ENCODE data around the gene MYO1B. TPM values are rescaled to one million over a fixed set of nuclear protein-coding genes. Genes with fewer than 3 reads are reported as not detected.

MYO1B gene
- total RNA-seq, 1 donor from 2014 or later: 150 TPM

DNA sequence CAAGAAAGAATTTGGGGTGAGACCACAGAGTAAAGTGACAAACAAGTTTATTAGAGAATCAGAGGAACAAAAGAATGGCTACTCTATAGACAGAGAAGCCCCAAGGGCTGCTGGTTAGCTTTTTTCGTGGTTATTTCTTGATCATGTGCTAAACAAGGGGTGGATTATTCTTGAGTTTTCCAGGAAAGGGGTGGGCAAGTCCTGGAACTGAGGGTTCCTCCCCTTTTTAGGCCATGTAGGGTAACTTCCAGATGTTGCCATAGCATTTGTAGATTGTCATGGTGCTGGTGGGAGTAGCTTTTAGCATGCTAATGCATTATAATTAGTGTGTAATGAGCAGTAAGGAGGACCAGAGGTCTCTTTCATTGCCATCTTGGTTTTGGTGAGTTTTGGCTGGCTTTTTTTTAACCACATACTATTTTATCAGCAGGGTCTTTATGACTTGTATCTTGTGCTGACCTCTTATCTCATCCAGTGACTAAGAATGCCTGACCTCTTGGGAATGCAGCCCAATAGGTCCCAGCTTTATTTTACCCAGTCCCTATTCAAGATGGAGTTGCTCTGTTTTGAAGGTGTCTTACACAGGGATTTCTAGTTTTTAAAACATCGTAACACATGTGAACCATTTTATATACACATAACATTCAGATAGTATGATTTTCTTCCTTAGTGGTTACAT, 77.8 kb downstream of the MYO1B start:
- no peak for DNase-seq

DNA sequence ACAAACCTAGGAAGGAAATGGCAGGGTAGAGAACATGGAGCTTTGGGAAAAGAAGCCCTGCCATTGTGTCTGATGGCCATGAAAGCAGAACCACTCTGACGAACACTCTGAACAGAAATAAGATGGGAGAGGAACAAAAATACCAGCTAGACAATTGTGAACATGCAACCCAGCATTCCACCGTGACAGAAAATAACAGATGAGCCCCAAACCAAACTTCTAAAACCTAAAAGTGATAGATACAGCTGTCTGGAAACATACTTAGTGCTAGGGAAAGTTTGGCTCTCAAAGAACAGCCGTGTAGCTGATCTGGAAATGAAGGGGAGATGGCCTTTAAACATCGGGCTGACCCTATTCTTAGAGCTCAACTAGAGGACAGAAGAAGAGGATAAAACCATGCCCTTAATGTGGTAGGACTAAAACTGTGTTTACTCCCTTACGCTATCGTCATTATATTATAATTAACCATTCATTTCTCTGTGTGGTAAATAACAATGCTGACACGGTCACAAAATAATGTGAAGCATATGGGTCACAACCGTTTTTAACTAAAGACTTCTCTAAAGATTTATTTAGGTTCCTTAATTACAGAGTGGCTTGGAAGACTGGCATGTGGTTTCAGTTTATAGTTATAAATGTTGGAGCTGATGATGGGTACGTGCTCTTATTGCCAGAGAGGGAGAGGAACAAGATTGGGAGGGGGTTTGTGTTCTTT, 80.6 kb downstream of the MYO1B start:
- peak; percentile 76 for DNase-seq

DNA sequence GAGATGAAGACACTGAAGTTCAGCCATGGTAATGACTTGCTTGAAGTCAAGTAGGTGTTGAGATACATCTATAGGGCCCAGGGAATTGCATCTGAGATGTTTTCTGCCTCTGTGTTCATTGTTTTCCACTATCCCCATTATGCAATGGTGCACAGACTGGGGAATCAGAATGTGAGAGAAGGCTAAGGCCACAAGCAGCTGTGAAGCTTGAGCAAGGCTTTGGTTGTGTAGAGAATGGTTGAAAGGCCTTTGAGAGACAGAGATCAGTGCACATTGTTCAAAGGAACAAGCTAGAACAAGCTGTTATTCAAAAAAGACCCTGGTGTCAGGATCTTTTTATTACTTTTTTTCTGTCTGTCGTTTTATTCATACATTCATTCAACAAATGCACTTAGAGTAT, 82.3 kb downstream of the MYO1B start:
- DNase-seq: no peak

DNA sequence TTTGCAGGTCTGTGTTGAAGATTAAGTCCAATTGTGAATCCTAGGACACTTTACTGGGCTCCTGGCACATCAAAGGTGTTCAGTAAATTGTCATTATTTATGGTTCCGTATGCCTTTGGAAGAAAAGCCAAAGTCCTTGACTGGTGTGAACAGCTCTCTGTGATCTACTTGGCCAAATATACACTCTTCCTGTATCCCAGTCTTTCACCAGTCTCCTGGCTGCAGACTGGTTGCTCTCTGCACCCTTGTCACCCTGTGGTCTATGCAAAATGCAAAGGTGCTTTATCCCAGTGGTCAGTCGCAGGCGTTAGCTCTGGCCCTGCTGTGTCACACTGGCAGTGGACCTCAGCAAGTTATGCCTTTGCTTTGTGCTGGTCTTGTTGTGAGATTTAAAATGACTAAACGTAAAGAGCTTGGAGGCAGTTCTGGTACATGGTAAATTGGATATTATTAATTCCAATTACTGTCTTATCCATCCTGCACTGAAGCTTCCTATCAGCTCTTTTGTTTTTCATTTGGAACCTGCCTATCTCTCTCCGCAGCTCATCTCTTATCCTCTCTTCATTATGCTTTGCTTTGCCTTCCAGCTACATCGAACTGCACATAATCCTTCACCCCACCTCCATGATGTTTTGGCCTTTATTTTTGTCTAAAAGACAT, 83.1 kb downstream of the MYO1B start:
- DNase-seq: no peak

DNA sequence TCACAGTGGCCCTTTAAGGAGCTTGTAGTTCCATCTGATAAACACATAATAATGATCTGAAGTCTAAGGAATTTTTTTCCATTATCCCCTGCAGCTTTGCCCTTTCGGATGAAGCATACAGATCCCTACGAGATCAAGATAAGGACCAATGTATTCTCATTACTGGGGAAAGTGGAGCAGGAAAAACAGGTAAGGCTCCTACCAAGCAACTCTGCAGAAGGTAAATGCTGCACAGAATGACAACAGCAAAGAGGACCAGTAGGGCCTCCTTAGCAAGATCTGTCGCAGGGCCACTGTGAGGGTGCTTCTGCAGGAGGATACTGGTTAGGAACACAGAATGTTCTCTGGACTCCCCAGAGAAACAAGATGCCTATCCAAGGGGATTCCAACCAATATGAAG, 84.6 kb downstream of the MYO1B start:
- no peak for DNase-seq

DNA sequence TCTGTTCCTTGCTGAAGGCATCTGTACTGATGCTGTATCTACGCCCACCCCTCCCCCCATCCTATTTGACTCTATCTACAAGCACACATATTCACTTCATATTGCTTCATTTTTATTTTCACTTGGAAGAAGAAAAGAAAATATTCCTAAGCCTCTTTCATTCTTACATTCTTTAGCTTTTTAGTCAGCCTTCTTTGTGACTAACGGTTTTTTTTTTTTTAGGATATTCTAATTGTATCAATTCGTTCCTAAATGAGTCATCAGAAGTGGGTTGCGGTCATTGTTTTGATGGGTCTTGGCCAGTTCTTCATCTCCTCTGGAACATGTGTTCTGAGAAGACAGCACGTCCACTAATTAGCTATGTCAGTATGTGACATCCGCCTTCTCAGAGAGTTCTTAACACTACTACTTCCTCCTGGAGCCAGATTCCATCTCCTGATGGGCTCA, 88.7 kb downstream of the MYO1B start:
- DNase-seq: no peak

DNA sequence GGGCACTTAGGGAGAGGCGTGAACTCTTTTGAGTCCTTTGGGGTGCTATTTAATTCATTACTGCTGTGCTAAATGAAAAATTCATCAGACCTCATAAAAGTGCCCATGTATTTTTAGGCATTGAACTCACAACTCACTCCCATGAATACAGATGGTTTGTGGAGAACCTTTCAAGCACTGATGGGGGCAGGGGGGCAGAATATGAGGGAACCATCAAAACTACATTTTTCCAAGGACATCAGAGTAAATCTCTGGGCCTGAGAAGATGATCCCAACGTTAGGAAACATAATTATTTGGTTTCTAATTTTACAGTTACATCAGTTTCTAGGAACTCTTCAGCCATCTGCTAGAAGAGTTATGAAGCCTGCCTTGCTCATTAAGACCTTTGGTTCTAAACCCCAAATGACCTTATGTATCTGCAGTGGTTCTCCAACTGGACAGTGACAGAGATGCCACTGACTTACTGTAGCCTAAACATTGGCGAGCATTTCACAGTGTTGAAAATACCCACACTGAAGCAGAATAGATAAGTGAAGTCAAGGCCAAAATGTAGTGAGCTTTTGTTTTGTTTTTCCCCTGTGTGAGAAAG, 90.8 kb downstream of the MYO1B start:
- no peak for DNase-seq

DNA sequence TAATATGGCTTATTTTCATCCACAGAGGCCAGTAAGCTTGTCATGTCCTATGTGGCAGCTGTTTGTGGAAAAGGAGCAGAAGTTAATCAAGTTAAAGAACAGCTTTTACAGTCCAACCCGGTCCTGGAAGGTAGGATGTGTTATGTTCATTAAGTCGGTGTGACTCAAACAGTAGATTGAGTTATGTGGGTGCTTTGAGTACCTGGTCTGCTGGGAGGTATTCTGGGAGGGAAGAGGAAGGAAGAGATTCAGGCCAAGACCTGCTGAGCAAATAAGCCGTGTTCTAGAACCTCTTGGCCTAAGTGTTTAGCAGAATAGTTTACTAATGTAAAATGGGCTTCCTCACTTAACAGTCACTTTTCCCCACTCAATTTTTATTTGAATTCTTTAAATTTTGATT, 96.2 kb downstream of the MYO1B start:
- no peak for DNase-seq

DNA sequence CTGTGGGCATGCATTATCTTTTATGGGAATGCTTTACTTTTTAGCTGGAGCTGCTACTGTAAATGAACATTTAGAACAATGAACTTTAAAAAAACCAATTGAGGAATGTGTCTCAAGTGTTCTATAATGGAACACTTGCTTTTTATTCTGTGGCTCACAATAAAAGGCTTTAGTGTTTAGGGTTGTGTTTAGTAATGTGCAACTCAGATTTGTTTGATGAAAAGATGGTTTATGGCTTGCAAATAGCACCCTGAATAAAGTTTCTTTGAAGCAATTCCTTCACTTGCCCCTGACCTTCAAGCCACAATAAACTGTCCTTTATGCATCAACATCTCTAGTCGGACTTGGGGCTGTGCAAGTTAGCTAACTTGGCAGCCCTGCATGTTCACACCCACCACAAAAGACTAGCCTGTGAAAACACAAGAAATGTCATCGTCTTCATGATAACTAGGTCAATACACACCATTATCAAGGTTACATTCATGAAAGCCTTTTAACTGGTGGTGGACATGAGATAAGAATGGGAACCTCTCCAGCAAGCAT, 98.7 kb downstream of the MYO1B start:
- DNase-seq: no peak

DNA sequence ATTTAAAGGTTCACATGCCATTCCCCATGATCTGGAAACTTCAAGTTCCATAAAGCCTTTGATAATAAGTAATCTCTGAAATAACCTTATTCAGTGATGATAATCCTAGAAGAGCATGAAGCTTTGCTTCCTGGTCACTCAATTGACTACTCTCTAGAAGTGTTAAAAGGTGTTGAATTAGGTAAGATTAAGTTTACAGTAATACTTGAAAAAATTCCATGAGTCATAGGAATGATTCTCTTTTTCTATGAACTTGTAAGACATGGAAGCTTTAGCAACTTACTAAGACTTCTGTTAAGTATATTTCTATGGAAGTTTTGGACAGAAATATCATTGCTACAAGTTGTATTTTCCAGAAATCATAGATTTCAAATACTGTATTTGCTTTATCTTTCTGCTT, 100.6 kb downstream of the MYO1B start:
- DNase-seq: no peak

DNA sequence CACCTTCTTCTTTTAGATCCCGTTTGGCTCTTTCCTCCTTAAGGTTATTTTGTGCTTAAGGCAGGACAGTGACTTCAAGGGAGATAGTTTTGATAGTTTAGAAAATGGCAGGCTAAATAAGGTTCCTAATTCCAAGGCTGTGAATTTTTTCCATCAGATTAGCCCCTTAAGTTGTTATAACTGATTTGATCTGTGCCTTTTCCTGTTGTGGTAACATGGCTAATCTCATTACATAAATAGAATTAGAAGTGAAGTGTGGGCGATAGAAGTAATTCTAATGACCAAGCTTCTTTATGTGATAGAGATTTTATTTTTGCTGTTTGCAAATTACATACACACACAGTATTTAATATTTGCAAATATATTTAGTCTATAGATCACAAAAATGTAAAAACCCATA, 102.0 kb downstream of the MYO1B start:
- DNase-seq: no peak

DNA sequence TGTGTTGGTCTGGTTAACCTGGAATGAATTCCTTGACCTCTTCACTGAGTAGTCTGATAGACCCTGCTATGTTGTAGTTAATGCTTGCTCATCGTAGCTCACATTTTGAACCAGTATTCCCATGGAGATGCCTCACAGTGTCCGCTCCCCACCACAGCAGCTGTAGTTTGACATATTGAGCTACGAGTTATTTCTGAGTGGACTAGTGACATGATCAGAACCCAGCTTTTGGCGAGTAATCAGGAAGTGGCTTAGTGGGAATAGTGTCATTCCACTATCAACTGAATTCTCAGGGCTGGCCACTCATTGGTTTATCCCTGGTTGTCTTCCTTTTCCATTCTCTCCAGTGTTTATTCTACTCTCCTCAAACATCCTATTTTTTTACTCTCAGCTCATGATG, 102.7 kb downstream of the MYO1B start:
- DNase-seq: no peak

DNA sequence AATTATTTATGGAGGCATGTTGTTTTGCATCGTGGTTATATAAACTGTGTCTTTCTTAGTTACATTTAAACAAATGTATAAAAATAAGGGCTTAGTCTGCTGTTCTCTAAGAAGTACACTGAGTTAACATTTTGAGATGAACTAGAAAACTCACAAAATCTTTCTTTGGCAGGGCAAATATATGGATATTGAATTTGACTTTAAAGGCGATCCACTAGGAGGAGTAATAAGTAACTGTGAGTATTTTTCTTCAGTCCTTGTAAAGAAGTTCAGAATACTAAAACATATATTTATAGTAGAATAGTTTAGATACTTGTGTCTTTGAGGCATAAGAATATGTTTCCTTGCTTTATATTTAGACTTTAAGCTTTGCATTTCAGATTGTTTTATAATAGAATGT, 104.8 kb downstream of the MYO1B start:
- DNase-seq: no peak

DNA sequence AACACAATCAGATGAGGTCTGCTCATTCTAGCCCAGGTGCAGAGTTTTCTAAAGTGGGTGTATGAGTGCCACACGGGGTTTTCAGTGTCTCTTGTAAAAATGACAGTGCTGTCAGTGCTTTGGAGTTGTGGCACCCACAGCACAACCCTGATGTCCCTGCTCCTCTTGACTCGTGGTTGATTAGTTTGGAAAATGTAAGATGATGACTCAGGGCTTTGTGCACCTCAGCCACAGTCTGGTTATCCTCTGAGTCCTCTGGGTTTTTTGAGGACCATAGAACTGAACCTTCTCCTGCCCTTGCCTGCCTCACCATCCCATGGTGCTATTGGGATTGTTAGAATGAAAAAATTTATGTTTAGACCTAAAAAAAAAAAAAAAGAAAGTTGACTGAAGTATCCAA, 105.6 kb downstream of the MYO1B start:
- no peak for DNase-seq

DNA sequence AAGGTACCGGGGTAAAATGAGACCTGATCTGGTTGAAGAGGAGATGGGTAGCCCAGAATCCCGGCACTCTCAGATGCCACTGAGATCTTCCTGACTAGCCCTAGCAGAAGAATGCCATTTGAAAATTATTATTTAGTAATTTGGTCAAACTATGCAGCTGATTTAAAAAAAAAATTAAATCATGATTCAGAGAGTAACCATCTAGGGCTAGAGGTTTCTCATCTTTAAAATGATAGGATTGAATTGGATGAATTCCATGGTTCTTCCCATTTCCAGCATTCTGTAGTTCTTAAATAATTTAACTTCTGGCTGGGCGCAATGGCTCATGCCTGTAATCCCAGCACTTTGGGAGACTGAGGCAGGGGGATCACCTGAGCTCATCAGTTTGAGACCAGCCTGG, 106.1 kb downstream of the MYO1B start:
- no peak for DNase-seq

DNA sequence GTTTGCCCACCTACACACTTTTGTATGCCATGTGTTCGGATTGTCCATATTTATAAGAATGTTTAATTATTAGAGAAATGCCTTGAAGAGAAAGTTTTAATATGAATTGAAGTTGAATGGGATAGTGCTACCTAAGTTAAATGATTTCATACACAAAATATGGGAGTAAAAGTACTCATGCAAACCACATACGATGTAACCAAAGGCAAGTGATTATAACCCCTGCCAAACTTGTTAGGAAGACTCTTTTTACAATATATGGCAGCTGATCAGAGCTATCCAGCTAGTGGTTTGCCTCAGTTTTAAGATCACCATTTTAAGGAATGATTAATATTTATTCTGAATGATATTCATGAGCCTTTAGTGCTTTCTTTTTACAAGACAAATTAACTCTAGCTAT, 106.7 kb downstream of the MYO1B start:
- DNase-seq: no peak

DNA sequence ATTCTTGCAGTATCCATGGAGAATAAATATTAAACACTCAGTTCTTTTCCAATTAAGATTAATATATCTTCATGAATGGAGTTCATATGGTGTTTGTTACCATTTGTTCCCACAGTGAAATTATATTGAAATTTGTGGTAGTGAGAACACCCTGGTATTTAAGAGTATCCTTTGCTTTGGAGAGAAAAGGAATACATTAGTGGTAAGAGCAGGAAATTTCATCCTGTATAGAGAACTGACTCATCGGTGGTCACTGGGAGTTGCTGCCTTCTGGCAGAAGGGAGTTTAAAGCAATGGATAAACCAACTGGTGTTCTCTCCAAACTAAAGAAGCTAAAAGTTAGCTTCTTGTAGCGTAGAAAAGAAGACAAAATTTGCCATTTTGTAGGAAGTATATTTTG, 107.3 kb downstream of the MYO1B start:
- DNase-seq: no peak

DNA sequence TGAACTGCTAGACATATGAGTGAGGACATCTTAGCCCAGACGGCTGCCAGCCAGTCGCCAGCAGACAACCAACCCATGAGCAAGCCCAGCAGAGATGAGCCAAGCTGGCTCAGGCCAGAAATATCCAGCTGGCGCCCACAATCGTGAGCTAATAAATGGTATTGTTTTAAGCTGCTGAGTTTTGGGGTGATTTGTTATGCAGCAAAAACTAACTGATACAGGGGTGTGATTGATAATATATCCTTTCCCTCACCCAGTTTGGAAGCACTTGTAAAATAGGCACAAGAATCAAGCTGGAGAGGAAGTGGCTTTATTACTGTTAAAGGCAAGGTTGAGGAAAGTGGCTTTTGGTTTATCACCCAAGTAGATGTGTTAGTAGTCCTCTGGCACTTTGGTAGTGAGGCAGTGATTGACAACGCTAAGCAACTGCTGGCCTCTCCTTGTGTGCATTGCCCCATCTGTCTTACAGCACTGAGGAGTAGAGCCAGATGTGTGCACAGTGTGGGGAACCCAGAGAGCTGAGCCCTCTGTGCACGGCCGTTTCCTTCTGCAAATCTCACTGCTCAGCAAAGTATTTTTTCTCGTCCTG, 110.1 kb downstream of the MYO1B start:
- peak; percentile 21 for DNase-seq

DNA sequence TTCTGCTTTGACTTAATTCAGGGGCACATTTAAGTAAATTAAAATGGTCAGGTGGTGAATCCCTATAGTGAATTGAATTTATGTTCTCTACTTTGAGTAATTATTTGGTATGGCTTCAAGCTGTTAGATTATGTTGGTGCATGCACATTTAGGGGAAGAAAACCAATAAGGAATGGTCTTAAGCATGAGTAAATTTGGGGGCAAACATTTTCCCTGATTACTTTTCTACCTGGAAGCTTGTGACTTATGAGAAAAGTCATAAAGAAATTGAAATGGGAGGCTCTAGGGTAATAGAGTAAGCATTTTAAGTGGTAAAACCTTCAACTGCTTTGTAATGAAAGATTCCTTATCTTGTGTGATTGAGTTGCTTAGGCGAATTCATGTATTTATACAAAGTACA, 112.5 kb downstream of the MYO1B start:
- DNase-seq: no peak

DNA sequence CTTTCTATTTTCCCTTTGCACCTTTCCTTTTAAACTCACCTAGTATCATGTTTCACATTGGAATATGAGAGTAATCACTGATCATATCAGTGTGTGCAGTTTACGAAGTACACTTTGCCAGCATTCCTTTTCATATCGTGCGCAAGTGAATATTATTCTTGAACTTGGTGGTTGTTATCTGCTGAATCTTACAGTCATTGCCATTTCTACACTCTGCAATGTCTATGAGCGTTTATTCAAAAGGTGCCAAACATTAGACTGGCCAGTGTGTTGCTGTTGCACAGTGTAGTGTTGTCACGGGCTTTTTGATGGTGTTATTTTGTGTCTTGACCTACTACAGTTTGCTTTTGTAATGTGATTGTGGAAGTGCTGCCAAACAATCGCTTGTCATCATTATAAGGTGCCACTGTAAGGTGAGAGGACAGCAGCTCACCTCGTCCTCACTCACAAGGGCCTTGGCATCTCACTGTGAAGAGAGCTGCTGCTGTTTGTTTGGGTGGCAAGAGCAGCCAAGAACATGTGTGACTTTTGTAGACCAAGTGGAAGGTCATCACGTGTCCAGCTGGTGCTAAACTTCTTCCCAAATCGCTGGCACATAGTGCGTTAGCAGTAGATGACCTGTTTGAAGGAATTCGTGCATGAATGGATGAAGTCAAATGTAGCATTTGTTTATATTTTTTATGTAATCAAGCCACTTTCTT, 113.3 kb downstream of the MYO1B start:
- DNase-seq: no peak

DNA sequence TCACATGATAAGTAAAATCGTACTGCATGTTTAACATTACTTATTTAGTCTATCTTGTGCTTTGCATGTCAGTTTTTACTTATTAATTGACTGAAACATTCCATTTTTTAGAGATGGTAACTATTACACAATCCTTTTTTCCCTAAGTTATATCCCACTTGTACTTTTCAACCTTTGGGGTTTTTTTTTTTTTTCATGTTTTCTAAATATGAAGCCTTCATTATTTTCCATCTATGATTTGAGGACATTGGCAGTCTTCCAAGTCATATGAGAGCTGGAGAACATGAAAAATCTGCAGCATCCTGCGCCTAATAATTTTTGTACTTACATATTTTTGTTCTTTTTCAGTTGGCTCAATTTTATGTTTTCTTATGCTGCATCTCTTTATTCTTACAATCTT, 113.9 kb downstream of the MYO1B start:
- no peak for DNase-seq

DNA sequence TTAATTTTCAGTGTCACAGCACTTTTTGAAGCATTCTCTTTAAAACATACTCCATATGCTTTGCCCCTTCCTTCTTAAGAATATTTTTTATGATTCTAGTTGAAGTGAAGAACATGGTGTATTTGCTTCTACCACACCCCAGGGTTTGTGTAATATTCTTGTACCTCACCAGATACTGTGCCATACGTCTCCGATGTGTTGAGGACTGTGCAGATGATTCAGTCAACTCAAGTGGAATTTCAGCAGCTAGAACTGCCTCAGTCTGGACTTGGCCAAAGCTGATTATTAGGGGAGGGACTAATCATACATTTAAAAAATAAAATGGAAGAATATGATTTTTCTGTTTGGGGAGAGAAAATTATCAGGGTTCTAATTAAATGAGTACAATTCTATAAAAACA, 115.7 kb downstream of the MYO1B start:
- DNase-seq: no peak
